H9 (cell line): Measurements from ENCODE around the gene CEP83. TPM values are rescaled to one million over a fixed set of nuclear protein-coding genes. Genes with fewer than 3 reads are reported as not detected.

Source experiments
- DNase-seq: peaks from one replicate; pipeline ENCODE4 v3.0.0-alpha.2; 2017
- H2AFZ ChIP-seq: one replicate; pipeline ENCODE4 v1.6.1; 2013; ENCODE audit warnings: mild to moderate bottlenecking, low read length, control low read depth, moderate library complexity
- H2AK5ac ChIP-seq: 2 replicates; pipeline ENCODE4 v1.6.1; 2013; ENCODE audit warnings: low read length, control low read depth, mixed read lengths; ENCODE audit not compliant: insufficient read length
- H2BK120ac ChIP-seq: one replicate; pipeline ENCODE4 v1.6.1; 2013; ENCODE audit warnings: low read depth, mild to moderate bottlenecking, low read length, control low read depth, inconsistent platforms; ENCODE audit not compliant: poor library complexity, severe bottlenecking
- H2BK12ac ChIP-seq: 2 replicates; pipeline ENCODE4 v1.6.1; 2013; ENCODE audit warnings: low read length, control low read depth, mixed read lengths, low read depth; ENCODE audit not compliant: insufficient read length
- H2BK15ac ChIP-seq: 2 replicates; pipeline ENCODE4 v1.6.1; 2013; ENCODE audit warnings: low read depth, low read length, control low read depth
- H2BK20ac ChIP-seq: one replicate; pipeline ENCODE4 v1.6.1; 2013; ENCODE audit warnings: low read depth, mild to moderate bottlenecking, low read length, control low read depth, inconsistent platforms; ENCODE audit not compliant: poor library complexity, severe bottlenecking
- H2BK5ac ChIP-seq: 2 replicates; pipeline ENCODE4 v1.6.1; 2013; ENCODE audit warnings: low read length, control low read depth, mixed read lengths; ENCODE audit not compliant: insufficient read length
- H3K14ac ChIP-seq: 2 replicates; pipeline ENCODE4 v1.6.1; 2013; ENCODE audit warnings: low read length, control low read depth; ENCODE audit not compliant: insufficient read depth
- H3K18ac ChIP-seq: 2 replicates; pipeline ENCODE4 v1.6.1; 2013; ENCODE audit warnings: low read depth, mild to moderate bottlenecking, mixed read lengths, low read length, control low read depth; ENCODE audit not compliant: insufficient read length
- H3K23ac ChIP-seq: 2 replicates; pipeline ENCODE4 v1.6.1; 2013; ENCODE audit warnings: low read length, control low read depth, mixed read lengths, low read depth; ENCODE audit not compliant: insufficient read length
- H3K23me2 ChIP-seq: 2 replicates; pipeline ENCODE4 v1.6.1; 2013; ENCODE audit warnings: low read depth, mild to moderate bottlenecking, mixed read lengths, low read length, control low read depth; ENCODE audit not compliant: insufficient read length, poor library complexity, severe bottlenecking
- H3K27ac ChIP-seq: 2 replicates; pipeline ENCODE4 v1.5.1; 2013; ENCODE audit warnings: low read length, control low read depth, mixed read lengths, low read depth; ENCODE audit not compliant: insufficient read length
- H3K27me3 ChIP-seq: 2 replicates; pipeline ENCODE4 v1.6.1; 2013; ENCODE audit warnings: low read length, control low read depth, inconsistent platforms; ENCODE audit not compliant: insufficient read depth
- H3K4ac ChIP-seq: 2 replicates; pipeline ENCODE4 v1.6.1; 2013; ENCODE audit warnings: low read depth, mild to moderate bottlenecking, control low read depth, inconsistent platforms, low read length, moderate library complexity
- H3K4me1 ChIP-seq: 2 replicates; pipeline ENCODE4 v1.6.1; 2013; ENCODE audit warnings: low read length, control low read depth, inconsistent platforms; ENCODE audit not compliant: insufficient read depth
- H3K4me2 ChIP-seq: 2 replicates; pipeline ENCODE4 v1.6.1; 2013; ENCODE audit warnings: low read length, control low read depth, mixed read lengths; ENCODE audit not compliant: insufficient read length, insufficient read depth
- H3K56ac ChIP-seq: 2 replicates; pipeline ENCODE4 v1.6.1; 2013; ENCODE audit warnings: low read depth, mild to moderate bottlenecking, mixed read lengths, low read length, control low read depth; ENCODE audit not compliant: insufficient read length
- H3K79me1 ChIP-seq: 2 replicates; pipeline ENCODE4 v1.6.1; 2013; ENCODE audit warnings: low read depth, mild to moderate bottlenecking, moderate library complexity, low read length, control low read depth, inconsistent platforms; ENCODE audit not compliant: insufficient read depth, poor library complexity, severe bottlenecking
- H3K79me2 ChIP-seq: 2 replicates; pipeline ENCODE4 v1.6.1; 2013; ENCODE audit warnings: low read length, control low read depth, inconsistent platforms; ENCODE audit not compliant: insufficient read depth
- H3K9ac ChIP-seq: 2 replicates; pipeline ENCODE4 v1.6.1; 2013; ENCODE audit warnings: low read length, control low read depth, mixed read lengths; ENCODE audit not compliant: insufficient read length; ENCODE audit errors: extremely low read depth
- H3K9me3 ChIP-seq: one replicate; pipeline ENCODE4 v1.6.1; 2013; ENCODE audit warnings: low read depth, low read length, inconsistent platforms; ENCODE audit not compliant: control insufficient read depth
- H3T11ph ChIP-seq: one replicate; pipeline ENCODE4 v1.6.1; 2013; ENCODE audit warnings: mild to moderate bottlenecking, low read length, control low read depth, inconsistent platforms
- H4K20me1 ChIP-seq: one replicate; pipeline ENCODE4 v1.6.1; 2013; ENCODE audit not compliant: control insufficient read depth, insufficient read length, insufficient read depth
- H4K5ac ChIP-seq: 2 replicates; pipeline ENCODE4 v1.6.1; 2013; ENCODE audit warnings: low read depth, mild to moderate bottlenecking, mixed read lengths, low read length, control low read depth; ENCODE audit not compliant: insufficient read length
- H4K8ac ChIP-seq: replicated peaks from 2 replicates; pipeline ENCODE4 v1.6.1; 2013; ENCODE audit warnings: low read length, control low read depth, mixed read lengths, low read depth; ENCODE audit not compliant: insufficient read length
- H4K91ac ChIP-seq: 2 replicates; pipeline ENCODE4 v1.6.1; 2013; ENCODE audit warnings: low read depth, mild to moderate bottlenecking, moderate library complexity, mixed read lengths, low read length, control low read depth; ENCODE audit not compliant: insufficient read length
- H3K27ac Mint-ChIP-seq, 3 experiments: 2 replicates in 2 of 3; 3 replicates in 1 of 3; pipeline ENCODE4 v1.8.0; 2020 to 2021; ENCODE audit warnings: mixed read lengths in 3 of 3, mild to moderate bottlenecking in 1 of 3, moderate library complexity in 1 of 3
- H3K27me3 Mint-ChIP-seq: 2 replicates; pipeline ENCODE4 v1.8.0; 2021; ENCODE audit warnings: low read depth, mild to moderate bottlenecking, moderate library complexity, mixed read lengths
- H3K36me3 Mint-ChIP-seq, 3 experiments: 2 replicates in 2 of 3; 3 replicates in 1 of 3; pipeline ENCODE4 v1.8.0; 2020 to 2021; ENCODE audit warnings: low read depth in 3 of 3, mixed read lengths in 3 of 3; ENCODE audit not compliant: insufficient read depth in 1 of 3
- H3K4me1 Mint-ChIP-seq, 2 experiments: 2 replicates each; pipeline ENCODE4 v1.8.0; 2020; ENCODE audit warnings: mixed read lengths in 2 of 2
- H3K4me3 Mint-ChIP-seq, 2 experiments: 2 replicates in 1 of 2; 3 replicates in 1 of 2; pipeline ENCODE4 v1.8.0; 2020 to 2021; ENCODE audit warnings: mild to moderate bottlenecking in 2 of 2, mixed read lengths in 2 of 2, moderate library complexity in 1 of 2
- H3K9me3 Mint-ChIP-seq, 2 experiments: 2 replicates in 1 of 2; 3 replicates in 1 of 2; pipeline ENCODE4 v1.8.0; 2020; ENCODE audit warnings: mild to moderate bottlenecking in 2 of 2, mixed read lengths in 2 of 2, moderate library complexity in 1 of 2
- WGBS: extraction: QIAGEN DNeasy Blood & Tissue Kit; methylation state at CpG from one replicate; pipeline ENCODE4 v1.1.7; 2013; ENCODE audit warnings: missing lambda C conversion rate, low lambda C conversion rate, mixed read lengths; ENCODE audit not compliant: insufficient read length; ENCODE audit errors: extremely low coverage; 5-methylcytosine and 5-hydroxymethylcytosine counted together
- total RNA-seq: library from RNA; stranded (reverse); gene quantifications from 2 replicates; pipeline ENCODE4 v1.2.1, GENCODE V29; 2021
- TF ChIP-seq, protein P1 (sequence below): fragments of 200-600 bp; sonication (generic); conservative IDR thresholded peaks from 3 replicates; pipeline ENCODE4 v1.8.0; 2021; ENCODE audit warnings: antibody characterized with exemption, mild to moderate bottlenecking

CEP83 gene
- total RNA-seq, 1 experiment from 2014 or later, result 26.5 TPM

DNA sequence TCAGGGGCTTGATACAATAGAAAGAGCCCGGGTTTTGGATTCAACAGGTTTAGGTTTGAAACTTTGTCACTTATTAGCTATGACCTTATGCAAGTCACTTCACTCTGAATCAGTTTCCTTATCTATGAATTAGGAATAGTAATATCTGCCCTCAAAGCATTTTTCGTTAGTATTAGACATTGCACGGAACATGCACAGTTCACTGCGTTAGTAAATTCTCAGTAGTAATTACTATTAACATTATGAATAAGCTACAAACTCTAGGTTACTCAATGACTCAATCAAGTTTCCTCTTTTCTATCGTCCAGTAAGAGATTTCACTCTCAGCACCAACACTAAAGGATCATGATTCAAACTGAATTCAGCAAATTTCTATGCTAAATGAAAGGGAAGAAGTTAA is 150.3 kb downstream of the CEP83 start:
- H3K9me3 ChIP-seq, result no peaks in the 10 kb centered on the region
- no peak for DNase-seq
- TF ChIP-seq, protein P1, sequence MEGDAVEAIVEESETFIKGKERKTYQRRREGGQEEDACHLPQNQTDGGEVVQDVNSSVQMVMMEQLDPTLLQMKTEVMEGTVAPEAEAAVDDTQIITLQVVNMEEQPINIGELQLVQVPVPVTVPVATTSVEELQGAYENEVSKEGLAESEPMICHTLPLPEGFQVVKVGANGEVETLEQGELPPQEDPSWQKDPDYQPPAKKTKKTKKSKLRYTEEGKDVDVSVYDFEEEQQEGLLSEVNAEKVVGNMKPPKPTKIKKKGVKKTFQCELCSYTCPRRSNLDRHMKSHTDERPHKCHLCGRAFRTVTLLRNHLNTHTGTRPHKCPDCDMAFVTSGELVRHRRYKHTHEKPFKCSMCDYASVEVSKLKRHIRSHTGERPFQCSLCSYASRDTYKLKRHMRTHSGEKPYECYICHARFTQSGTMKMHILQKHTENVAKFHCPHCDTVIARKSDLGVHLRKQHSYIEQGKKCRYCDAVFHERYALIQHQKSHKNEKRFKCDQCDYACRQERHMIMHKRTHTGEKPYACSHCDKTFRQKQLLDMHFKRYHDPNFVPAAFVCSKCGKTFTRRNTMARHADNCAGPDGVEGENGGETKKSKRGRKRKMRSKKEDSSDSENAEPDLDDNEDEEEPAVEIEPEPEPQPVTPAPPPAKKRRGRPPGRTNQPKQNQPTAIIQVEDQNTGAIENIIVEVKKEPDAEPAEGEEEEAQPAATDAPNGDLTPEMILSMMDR, result no peak
- no peak overlapping the region for H3K14ac ChIP-seq
- H3T11ph ChIP-seq, result no peak overlapping the region
- no peak overlapping the region for H3K4me2 ChIP-seq
- no peak overlapping the region for H3K27ac ChIP-seq
- H3K27me3 ChIP-seq, result no peaks in the 10 kb centered on the region
- H3K4ac ChIP-seq, result no peak overlapping the region
- no peak overlapping the region for H3K9ac ChIP-seq
- no peak overlapping the region for H4K5ac ChIP-seq
- H4K91ac ChIP-seq, result no peak overlapping the region
- Mint-ChIP-seq H3K4me3 (no peak overlapping the region), H3K36me3 (peaks cover 13 to 41% (median 17%) of the 10 kb centered on the region in 3 experiments; a peak in 6 of 7 replicates), H3K4me1 (peaks cover 23 to 25% of the 10 kb centered on the region in 2 experiments), H3K9me3 (no peaks in the 10 kb centered on the region), H3K27ac (no peak overlapping the region), H3K27me3 (no peaks in the 10 kb centered on the region)
- H2BK12ac ChIP-seq, result no peak overlapping the region
- H2BK15ac ChIP-seq, result no peak overlapping the region
- peaks cover 7% of the 10 kb centered on the region; the same call in 1 of the 2 replicates for H3K4me1 ChIP-seq
- H2BK20ac ChIP-seq, result no peak overlapping the region
- WGBS, result no CpG with 5 or more reads among the region's 5 CpGs
- no peak overlapping the region for H2AFZ ChIP-seq
- no peaks in the 10 kb centered on the region for H3K79me2 ChIP-seq
- no peak overlapping the region for H3K23ac ChIP-seq
- H3K79me1 ChIP-seq, result no peaks in the 10 kb centered on the region
- no peak overlapping the region for H3K18ac ChIP-seq
- no peak overlapping the region for H3K56ac ChIP-seq
- H4K20me1 ChIP-seq, result no peaks in the 10 kb centered on the region
- H3K23me2 ChIP-seq, result no peaks in the 10 kb centered on the region
- H2BK5ac ChIP-seq, result no peak overlapping the region
- no peak overlapping the region for H4K8ac ChIP-seq
- H2BK120ac ChIP-seq, result no peak overlapping the region
- no peak overlapping the region for H2AK5ac ChIP-seq
